ENCODE measurements around the gene FAM184A. TPM values are rescaled to one million over a fixed set of nuclear protein-coding genes. Genes with fewer than 3 reads are reported as not detected.

FAM184A gene
- total RNA-seq, 1 experiment from 2014 or later: 13.3 TPM

DNA sequence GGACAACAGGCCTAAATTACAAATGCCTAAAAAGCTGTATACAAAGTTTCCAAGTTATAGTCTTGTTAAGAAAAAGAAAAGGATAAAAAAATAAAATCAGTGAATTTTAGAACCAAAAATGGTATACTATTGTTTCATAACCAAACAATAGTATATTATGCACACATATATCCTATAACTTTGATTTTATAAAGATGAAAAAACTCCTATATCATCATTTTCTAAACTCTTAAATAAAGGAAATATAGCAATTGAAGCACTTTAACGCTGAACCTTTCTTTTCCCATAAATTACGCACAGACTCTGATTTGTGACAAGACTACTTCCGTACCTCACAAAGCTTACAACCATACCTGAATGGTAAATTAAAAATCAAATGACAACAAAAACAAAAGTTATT lies 107.6 kb downstream of the FAM184A start:
- CTCF ChIA-PET: interaction anchor here (1.2 to 4.0 kb wide), 4 partner anchors 53 to 142 kb away, joined by 3 to 28 read pairs (median 4); no protein-coding TSS in a partner anchor
- Mint-ChIP-seq H3K36me3 (no peaks in the 10 kb centered on the region), H3K4me1 (peaks cover 21% of the 10 kb centered on the region), H3K27me3 (ENCODE audit: low read depth) (no peaks in the 10 kb centered on the region), H3K27ac (no peak overlapping the region), H3K9me3 (no peaks in the 10 kb centered on the region), H3K4me3 (no peak overlapping the region)
- POLR2A ChIA-PET: no interaction called here
- ATAC-seq (no peak), DNase-seq (ENCODE audit: low spot score) (no peak)
- TF ChIP-seq HMGXB4 (CRISPR knock-in tag; IDR thresholded peaks at IDR 0.05) (no peak), AR (CRISPR knock-in tag; IDR thresholded peaks at IDR 0.05) (no peak), NR1H2 (CRISPR knock-in tag; IDR thresholded peaks at IDR 0.05) (no peak), ZNF317 (CRISPR knock-in tag; IDR thresholded peaks at IDR 0.05; ENCODE audit: borderline replicate concordance, low read depth) (no peak), PREB (CRISPR knock-in tag; IDR thresholded peaks at IDR 0.05; ENCODE audit: borderline replicate concordance) (no peak), NFE2L1 (CRISPR knock-in tag; IDR thresholded peaks at IDR 0.05) (no peak), ATF1 (CRISPR knock-in tag; IDR thresholded peaks at IDR 0.05) (no peak), TCF7 (CRISPR knock-in tag; IDR thresholded peaks at IDR 0.05; ENCODE audit: low read depth) (no peak), USF1 (CRISPR knock-in tag; IDR thresholded peaks at IDR 0.05) (no peak), SOX15 (CRISPR knock-in tag; IDR thresholded peaks at IDR 0.05) (no peak), ZNF396 (CRISPR knock-in tag; IDR thresholded peaks at IDR 0.05; ENCODE audit: borderline replicate concordance) (no peak), FOXJ3 (CRISPR knock-in tag; IDR thresholded peaks at IDR 0.05; ENCODE audit: borderline replicate concordance) (no peak)

DNA sequence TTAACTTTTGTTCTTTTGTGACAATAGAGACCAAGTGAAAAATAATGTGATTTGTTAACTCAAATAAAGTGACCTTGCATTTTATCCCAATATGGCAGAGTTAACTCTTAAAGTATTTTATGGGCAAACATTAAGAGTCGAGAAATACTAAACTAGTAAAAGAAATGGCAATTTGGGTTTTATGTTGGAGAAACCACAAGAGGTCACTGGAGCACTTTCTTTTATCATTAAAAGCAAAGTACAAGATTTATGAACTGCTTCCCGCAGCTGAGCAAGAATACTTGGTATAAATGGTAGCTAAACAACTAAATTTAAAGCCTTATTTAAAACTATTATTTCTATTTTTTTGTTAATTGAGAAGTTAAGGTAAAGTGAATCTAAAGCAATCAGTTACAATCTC lies 110.0 kb downstream of the FAM184A start:
- POLR2A ChIA-PET: interaction anchor here (0.7 kb wide), 2 partner anchors 92 to 160 kb away, joined by 3 read pairs; no protein-coding TSS in a partner anchor
- no peak for TF ChIP-seq GRHL2 (CRISPR knock-in tag; IDR thresholded peaks at IDR 0.05; ENCODE audit: insufficient replicate concordance, severe bottlenecking)
- TF ChIP-seq IRF1 (CRISPR knock-in tag; IDR thresholded peaks at IDR 0.05): no peak
- no peak for TF ChIP-seq ZBTB43 (CRISPR knock-in tag; IDR thresholded peaks at IDR 0.05)

More for the DNA sequence above, 110.0 kb downstream of the FAM184A start:
- Mint-ChIP-seq H3K4me3 (no peak overlapping the region), H3K27me3 (ENCODE audit: low read depth) (no peaks in the 10 kb centered on the region), H3K36me3 (no peaks in the 10 kb centered on the region), H3K9me3 (no peaks in the 10 kb centered on the region), H3K27ac (no peak overlapping the region), H3K4me1 (peaks cover 21% of the 10 kb centered on the region)
- DNase-seq (ENCODE audit: low spot score) (no peak), ATAC-seq (peak; percentile 32; the same call in 1 of the 2 replicates)
- CTCF ChIA-PET: interaction anchor here (0.7 to 3.6 kb wide), 6 partner anchors 12 to 165 kb away, joined by 3 to 67 read pairs (median 4); no protein-coding TSS in a partner anchor

All from WTC11 (cell line).